ENCODE results near the gene CDK8. TPM values are rescaled to one million over a fixed set of nuclear protein-coding genes. Genes with fewer than 3 reads are reported as not detected.

Gene CDK8
- total and polyA plus RNA-seq, 9 of the 15 experiments (the other 6 are each of a cell fraction or from before 2014, with no cell fraction given): 11.3 to 33.7 (median 20.3) TPM

DNA sequence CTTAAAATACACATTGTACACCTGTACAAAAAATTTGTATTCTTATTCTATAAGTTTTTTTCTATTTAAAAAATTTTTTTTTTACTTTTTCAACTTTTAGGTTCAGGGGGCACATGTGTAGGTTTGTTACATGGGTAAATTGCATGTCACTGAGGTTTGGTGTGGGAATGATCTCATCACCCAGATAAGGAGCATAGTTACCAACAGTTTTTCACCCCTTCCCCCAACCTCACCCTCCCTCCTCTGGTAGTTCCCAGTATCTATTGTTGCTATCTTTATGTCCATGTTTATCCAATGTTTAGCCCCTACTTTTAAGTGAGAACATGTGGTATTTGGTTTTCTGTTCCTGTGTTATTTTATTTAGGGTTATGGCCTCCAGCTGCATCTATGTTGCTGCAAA is 89.9 kb downstream of the CDK8 start (continued):
- TF ChIP-seq REST (IDR thresholded peaks at IDR 0.05; ENCODE audit: borderline replicate concordance): no peak
- TF ChIP-seq REST (CRISPR knock-in tag; IDR thresholded peaks at IDR 0.05; ENCODE audit: low read depth): no peak
- peak; percentile 17; the same call in 1 of the 2 replicates for TF ChIP-seq ARID1B (IDR thresholded peaks at IDR 0.05)
- 0 out of 4 replicates have a peak, but pooled peaks of 1 of the 2 experiments have one; percentile 29 for TF ChIP-seq FOXK2 (conservative IDR thresholded peaks at IDR 0.05 in 1 of 2, IDR thresholded peaks at IDR 0.05 in 1 of 2; ENCODE audit: low read depth in 2 of 2)
- no peak for TF ChIP-seq ZBTB8A (IDR thresholded peaks at IDR 0.05; ENCODE audit: partially characterized antibody)
- TF ChIP-seq ATF7 (IDR thresholded peaks at IDR 0.05): peak; percentile 42; the same call in 1 of the 2 replicates
- no peak for TF ChIP-seq ZNF668 (CRISPR knock-in tag; IDR thresholded peaks at IDR 0.05)
- TF ChIP-seq, protein P1, sequence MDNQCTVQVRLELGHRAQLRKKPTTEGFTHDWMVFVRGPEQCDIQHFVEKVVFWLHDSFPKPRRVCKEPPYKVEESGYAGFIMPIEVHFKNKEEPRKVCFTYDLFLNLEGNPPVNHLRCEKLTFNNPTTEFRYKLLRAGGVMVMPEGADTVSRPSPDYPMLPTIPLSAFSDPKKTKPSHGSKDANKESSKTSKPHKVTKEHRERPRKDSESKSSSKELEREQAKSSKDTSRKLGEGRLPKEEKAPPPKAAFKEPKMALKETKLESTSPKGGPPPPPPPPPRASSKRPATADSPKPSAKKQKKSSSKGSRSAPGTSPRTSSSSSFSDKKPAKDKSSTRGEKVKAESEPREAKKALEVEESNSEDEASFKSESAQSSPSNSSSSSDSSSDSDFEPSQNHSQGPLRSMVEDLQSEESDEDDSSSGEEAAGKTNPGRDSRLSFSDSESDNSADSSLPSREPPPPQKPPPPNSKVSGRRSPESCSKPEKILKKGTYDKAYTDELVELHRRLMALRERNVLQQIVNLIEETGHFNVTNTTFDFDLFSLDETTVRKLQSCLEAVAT (IDR thresholded peaks at IDR 0.05): no peak
- peak; percentile 56; the same call in 1 of the 2 replicates for TF ChIP-seq JUND (IDR thresholded peaks at IDR 0.05; ENCODE audit: borderline replicate concordance, low read depth, low read length)
- TF ChIP-seq JUND (tag; IDR thresholded peaks at IDR 0.05; ENCODE audit: borderline replicate concordance, low read depth, low read length): peak; percentile 46; the same call in 1 of the 3 replicates
- peak; percentile 14; the same call in 1 of the 2 replicates for TF ChIP-seq SMARCA4 (IDR thresholded peaks at IDR 0.05)

Measured in K562 (cell line).